Measurements from ENCODE around the gene PPP1R16B. TPM values are rescaled to one million over a fixed set of nuclear protein-coding genes. Genes with fewer than 3 reads are reported as not detected.

Gene PPP1R16B
- total RNA-seq, 4 donors from 2014 or later, result 6.3 to 14.4 (median 9.0) TPM

- peak overlapping the region in 2 of 3 donors; percentile 50 to 77 for H3K27ac ChIP-seq
- peak in 1 of 2 donors; percentile 20 for DNase-seq
- intact Hi-C loops (cut with DNase I), result no loop called here
- WGBS, 2 donors, result 60 to 66% methylated on average over 10 to 18 of the region's 18 CpGs
- peaks cover 10% of the 10 kb centered on the region for H3K27me3 ChIP-seq
- H3K4me1 ChIP-seq, result peaks cover 9 to 17% of the 10 kb centered on the region in 2 donors
- no peaks in the 10 kb centered on the region for H3K9me3 ChIP-seq
- no peak for TF ChIP-seq POLR2A (IDR thresholded peaks at IDR 0.05)
- TF ChIP-seq, protein P1, sequence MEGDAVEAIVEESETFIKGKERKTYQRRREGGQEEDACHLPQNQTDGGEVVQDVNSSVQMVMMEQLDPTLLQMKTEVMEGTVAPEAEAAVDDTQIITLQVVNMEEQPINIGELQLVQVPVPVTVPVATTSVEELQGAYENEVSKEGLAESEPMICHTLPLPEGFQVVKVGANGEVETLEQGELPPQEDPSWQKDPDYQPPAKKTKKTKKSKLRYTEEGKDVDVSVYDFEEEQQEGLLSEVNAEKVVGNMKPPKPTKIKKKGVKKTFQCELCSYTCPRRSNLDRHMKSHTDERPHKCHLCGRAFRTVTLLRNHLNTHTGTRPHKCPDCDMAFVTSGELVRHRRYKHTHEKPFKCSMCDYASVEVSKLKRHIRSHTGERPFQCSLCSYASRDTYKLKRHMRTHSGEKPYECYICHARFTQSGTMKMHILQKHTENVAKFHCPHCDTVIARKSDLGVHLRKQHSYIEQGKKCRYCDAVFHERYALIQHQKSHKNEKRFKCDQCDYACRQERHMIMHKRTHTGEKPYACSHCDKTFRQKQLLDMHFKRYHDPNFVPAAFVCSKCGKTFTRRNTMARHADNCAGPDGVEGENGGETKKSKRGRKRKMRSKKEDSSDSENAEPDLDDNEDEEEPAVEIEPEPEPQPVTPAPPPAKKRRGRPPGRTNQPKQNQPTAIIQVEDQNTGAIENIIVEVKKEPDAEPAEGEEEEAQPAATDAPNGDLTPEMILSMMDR (IDR thresholded peaks at IDR 0.05), result no peak
- H3K4me3 ChIP-seq (replicated peaks in 1 of 3), result peak overlapping the region in 1 of 3 donors; percentile 37
- H3K36me3 ChIP-seq, result no peaks in the 10 kb centered on the region
Measured at GRCh38 chr20:38804682-38805501, 605 bp upstream of the PPP1R16B start.

GRCh38 chr20:38805958-38806854 lies 709 bp downstream of the PPP1R16B start:
- Histone ChIP-seq H3K9me3 (no peaks in the 10 kb centered on the region), H3K4me3 (replicated peaks in 1 of 3) (peak overlapping the region in 2 of 3 donors; percentile 30 to 37), H3K4me1 (peaks cover 9 to 17% of the 10 kb centered on the region in 2 donors), H3K27me3 (peaks cover 10% of the 10 kb centered on the region), H3K27ac (peak overlapping the region in 2 of 3 donors; percentile 50 to 77), H3K36me3 (no peaks in the 10 kb centered on the region)
- DNase-seq, result peak in 1 of 2 donors; percentile 12
- intact Hi-C loops (cut with DNase I), result no loop called here
- WGBS, 2 donors, result 0 to 1% methylated on average over 10 to 22 of the region's 81 CpGs
- no peak for TF ChIP-seq POLR2A (IDR thresholded peaks at IDR 0.05)
- TF ChIP-seq, protein P1 (IDR thresholded peaks at IDR 0.05), result peak in 1 of 6 experiments; percentile 4

DNA sequence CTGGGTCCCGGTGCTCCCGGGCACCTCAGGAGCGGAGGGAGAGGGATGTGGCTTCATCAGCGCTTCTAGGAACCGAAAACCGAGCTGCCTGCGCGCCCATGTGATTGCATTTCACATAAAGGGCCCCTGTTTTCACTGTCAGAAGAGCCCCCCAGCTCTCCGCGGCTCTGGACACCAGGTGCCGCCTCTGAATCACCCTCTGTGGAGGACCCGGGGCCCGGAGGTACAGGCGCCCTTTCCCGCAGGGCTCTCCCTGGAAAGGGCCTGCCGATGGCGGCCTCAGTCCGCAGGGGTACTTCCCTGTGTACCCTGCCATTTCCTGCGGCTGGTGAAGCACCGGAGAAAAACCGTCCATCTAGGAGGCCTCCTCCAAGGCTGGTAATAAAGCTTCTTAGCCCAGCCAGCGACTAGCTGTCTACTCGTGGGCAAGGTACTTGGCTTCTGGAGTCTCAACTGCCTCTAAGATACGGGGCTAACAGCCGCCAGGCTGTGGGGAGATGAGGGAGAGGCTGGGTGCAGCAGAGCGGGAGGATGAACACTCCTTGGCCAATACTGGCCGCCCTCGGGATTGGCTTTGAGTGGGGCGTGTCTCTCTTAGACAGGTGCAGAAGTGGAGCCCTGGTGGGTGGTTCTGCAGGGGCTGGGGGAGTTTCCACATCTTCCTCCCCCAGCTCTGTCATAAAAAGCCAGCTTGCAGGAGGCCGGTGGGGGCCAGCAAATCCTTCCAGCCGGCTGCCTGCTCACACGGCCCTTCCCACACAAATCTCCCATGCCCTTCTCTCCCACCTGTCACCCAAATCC lies 1.6 kb downstream of the PPP1R16B start:
- DNase-seq, result no peak
- Histone ChIP-seq H3K36me3 (no peaks in the 10 kb centered on the region), H3K9me3 (no peaks in the 10 kb centered on the region), H3K4me3 (replicated peaks in 1 of 3) (peak overlapping the region in 1 of 3 donors; percentile 37), H3K4me1 (peaks cover 9 to 17% of the 10 kb centered on the region in 2 donors), H3K27me3 (peaks cover 10% of the 10 kb centered on the region), H3K27ac (peak overlapping the region in 1 of 3 donors; percentile 77)
- intact Hi-C loops (cut with DNase I), result no loop called here
- WGBS, 2 donors, result 13 to 35% methylated on average over 12 to 18 of the region's 32 CpGs
- no peak for TF ChIP-seq POLR2A (IDR thresholded peaks at IDR 0.05)
- TF ChIP-seq, protein P1 (IDR thresholded peaks at IDR 0.05), result no peak

DNA sequence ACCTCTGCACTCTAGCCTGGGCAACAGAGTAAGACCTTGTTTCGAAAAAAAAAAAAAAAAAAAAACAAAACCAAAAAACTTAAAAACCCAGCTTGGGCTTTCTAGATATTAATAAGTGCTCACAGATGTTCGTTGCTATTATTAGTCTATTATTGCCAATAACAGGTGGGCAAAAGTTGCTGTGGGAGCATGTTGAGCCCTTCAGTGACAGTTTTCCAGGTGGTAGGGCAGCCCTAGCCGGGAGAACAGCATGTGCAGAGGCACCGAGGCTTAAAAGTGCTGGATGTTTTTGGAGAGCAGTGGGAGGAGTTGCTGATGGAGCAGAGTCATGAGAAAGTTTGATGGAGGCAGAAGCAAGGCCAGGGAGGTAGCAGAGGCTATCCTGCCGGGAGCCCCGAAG lies 4.4 kb downstream of the PPP1R16B start:
- Histone ChIP-seq H3K4me1 (peaks cover 9 to 17% of the 10 kb centered on the region in 2 donors), H3K27ac (no peak overlapping the region), H3K4me3 (replicated peaks in 1 of 3) (no peak overlapping the region), H3K9me3 (no peaks in the 10 kb centered on the region), H3K36me3 (no peaks in the 10 kb centered on the region), H3K27me3 (peaks cover 10% of the 10 kb centered on the region)
- 55 to 60% methylated on average over 6 of the region's 6 CpGs for whole genome bisulfite sequencing, 2 donors
- no peak for TF ChIP-seq POLR2A (IDR thresholded peaks at IDR 0.05)
- TF ChIP-seq, protein P1 (IDR thresholded peaks at IDR 0.05), result no peak
- intact Hi-C loops (cut with DNase I), result no loop called here
- DNase-seq, result no peak
